PC-9 (cell line): ENCODE measurements around the gene NCAPH2. TPM values are rescaled to one million over a fixed set of nuclear protein-coding genes. Genes with fewer than 3 reads are reported as not detected.

Source experiments
- BruUV-seq: library from RNA; stranded (reverse); fragments of 400-500 nt; replicated peaks from 2 replicates; lab custom pipeline; 2021; lab: Mats Ljungman, UMichigan
- CTCF ChIA-PET: fragments of 300-600 bp; sonication (Branson Sonifier 250); formaldehyde crosslinking; loops from one replicate; lab custom pipeline; 2022; ENCODE audit warnings: antibody characterized with exemption; lab: Charles Lee
- POLR2A ChIA-PET: fragments of 300-600 bp; sonication (Branson Sonifier 250); formaldehyde crosslinking; loops from one replicate; lab custom pipeline; 2022; ENCODE audit warnings: antibody characterized with exemption; ENCODE audit not compliant: unreplicated experiment; lab: Charles Lee
- DNase-seq, 2 experiments: peaks; one replicate each; pipeline versions ENCODE4 v3.0.0 to v3.0.0-alpha.2; 2015 to 2022; ENCODE audit warnings: mixed read lengths in 1 of 2
- H2AFZ ChIP-seq: fragments of 200-600 bp; sonication (generic); 2 replicates; pipeline ENCODE4 v1.8.1; 2017; ENCODE audit warnings: antibody characterized with exemption
- H3F3A ChIP-seq: fragments of 200-600 bp; sonication (generic); 2 replicates; pipeline ENCODE4 v1.8.1; 2017; ENCODE audit warnings: antibody characterized with exemption, mild to moderate bottlenecking, low read depth; ENCODE audit not compliant: insufficient read depth
- H3K27ac ChIP-seq: fragments of 200-600 bp; sonication (generic); 2 replicates; pipeline ENCODE4 v1.6.1; 2016; ENCODE audit warnings: mixed run types
- H3K27me3 ChIP-seq: fragments of 200-600 bp; sonication (generic); 2 replicates; pipeline ENCODE4 v1.6.1; 2016; ENCODE audit warnings: low read depth, mixed run types; ENCODE audit not compliant: insufficient read depth
- H3K36me3 ChIP-seq: fragments of 200-600 bp; sonication (generic); 2 replicates; pipeline ENCODE4 v1.6.1; 2016; ENCODE audit warnings: low read depth, mixed run types
- H3K4me1 ChIP-seq: fragments of 200-600 bp; sonication (generic); replicated peaks from 2 replicates; pipeline ENCODE4 v1.6.1; 2016; ENCODE audit warnings: mixed run types; ENCODE audit not compliant: insufficient read depth
- H3K4me2 ChIP-seq: fragments of 200-600 bp; sonication (generic); 2 replicates; pipeline ENCODE4 v1.6.1; 2017; ENCODE audit warnings: mixed run types
- H3K4me3 ChIP-seq: fragments of 200-600 bp; sonication (generic); 2 replicates; pipeline ENCODE4 v1.6.1; 2016; ENCODE audit warnings: mixed run types
- H3K79me2 ChIP-seq: fragments of 200-600 bp; sonication (generic); 2 replicates; pipeline ENCODE4 v1.6.1; 2017; ENCODE audit warnings: low read depth, mixed run types
- H3K9me2 ChIP-seq: fragments of 200-600 bp; sonication (generic); 2 replicates; pipeline ENCODE4 v1.8.1; 2017; ENCODE audit warnings: mild to moderate bottlenecking; ENCODE audit not compliant: insufficient read depth
- H3K9me3 ChIP-seq: fragments of 200-600 bp; sonication (generic); 2 replicates; pipeline ENCODE4 v1.8.1; 2016; ENCODE audit warnings: low read depth; ENCODE audit not compliant: insufficient read depth
- H4K20me1 ChIP-seq: fragments of 200-600 bp; sonication (generic); 2 replicates; pipeline ENCODE4 v1.8.1; 2017; ENCODE audit not compliant: insufficient read depth
- EZH2 ChIP-seq: fragments of 200-600 bp; sonication (generic); IDR thresholded peaks from 2 replicates; pipeline ENCODE4 v1.8.0; 2017; ENCODE audit warnings: antibody characterized with exemption, low read depth
- intact Hi-C: fragments of 100-400 bp; cut with micrococcal nuclease; formaldehyde crosslinking; loops from one replicate; pipeline ENCODE4 v1.10.0; 2022; ENCODE audit not compliant: unreplicated experiment
- total RNA-seq: library from RNA; stranded (reverse); gene quantifications from 2 replicates; pipeline ENCODE4 v1.2.3, GENCODE V29; 2021
- TF ChIP-seq, protein P1 (sequence below): fragments of 200-600 bp; sonication (generic); conservative IDR thresholded peaks from 2 replicates; pipeline ENCODE4 v1.6.1; 2017; ENCODE audit warnings: mixed run types, antibody characterized with exemption, mild to moderate bottlenecking, moderate library complexity

Gene NCAPH2
- total RNA-seq, 1 experiment from 2014 or later: 58.8 TPM

GRCh38 chr22:50548921-50549790 lies 41.1 kb downstream of the NCAPH2 start:
- no peak overlapping the region for H2AFZ ChIP-seq
- H3K9me3 ChIP-seq: no peaks in the 10 kb centered on the region
- H3K36me3 ChIP-seq: no peaks in the 10 kb centered on the region
- intact Hi-C loops: no loop called here
- H3K9me2 ChIP-seq: no peaks in the 10 kb centered on the region
- no TSS peak for BruUV-seq
- no peak overlapping the region for H3K27ac ChIP-seq
- DNase-seq: no peak
- POLR2A ChIA-PET: no interaction called here
- H3K27me3 ChIP-seq: no peaks in the 10 kb centered on the region
- peaks cover 23% of the 10 kb centered on the region for H3K4me1 ChIP-seq
- TF ChIP-seq EZH2: no peak
- TF ChIP-seq, protein P1, sequence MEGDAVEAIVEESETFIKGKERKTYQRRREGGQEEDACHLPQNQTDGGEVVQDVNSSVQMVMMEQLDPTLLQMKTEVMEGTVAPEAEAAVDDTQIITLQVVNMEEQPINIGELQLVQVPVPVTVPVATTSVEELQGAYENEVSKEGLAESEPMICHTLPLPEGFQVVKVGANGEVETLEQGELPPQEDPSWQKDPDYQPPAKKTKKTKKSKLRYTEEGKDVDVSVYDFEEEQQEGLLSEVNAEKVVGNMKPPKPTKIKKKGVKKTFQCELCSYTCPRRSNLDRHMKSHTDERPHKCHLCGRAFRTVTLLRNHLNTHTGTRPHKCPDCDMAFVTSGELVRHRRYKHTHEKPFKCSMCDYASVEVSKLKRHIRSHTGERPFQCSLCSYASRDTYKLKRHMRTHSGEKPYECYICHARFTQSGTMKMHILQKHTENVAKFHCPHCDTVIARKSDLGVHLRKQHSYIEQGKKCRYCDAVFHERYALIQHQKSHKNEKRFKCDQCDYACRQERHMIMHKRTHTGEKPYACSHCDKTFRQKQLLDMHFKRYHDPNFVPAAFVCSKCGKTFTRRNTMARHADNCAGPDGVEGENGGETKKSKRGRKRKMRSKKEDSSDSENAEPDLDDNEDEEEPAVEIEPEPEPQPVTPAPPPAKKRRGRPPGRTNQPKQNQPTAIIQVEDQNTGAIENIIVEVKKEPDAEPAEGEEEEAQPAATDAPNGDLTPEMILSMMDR: no peak
- no peaks in the 10 kb centered on the region for H3K79me2 ChIP-seq
- CTCF ChIA-PET: no interaction called here
- no peaks in the 10 kb centered on the region for H4K20me1 ChIP-seq
- peaks cover 15% of the 10 kb centered on the region; the same call in 1 of the 2 replicates for H3F3A ChIP-seq
- H3K4me2 ChIP-seq: no peak overlapping the region
- no peak overlapping the region for H3K4me3 ChIP-seq

GRCh38 chr22:50550395-50550794 lies 42.4 kb downstream of the NCAPH2 start:
- H3K79me2 ChIP-seq: no peaks in the 10 kb centered on the region
- CTCF ChIA-PET: interaction anchor here (0.6 kb wide), 1 partner anchor 21 kb away, joined by 7 read pairs; no protein-coding TSS in a partner anchor
- H3F3A ChIP-seq: peaks cover 3% of the 10 kb centered on the region; the same call in 1 of the 2 replicates
- no peak for DNase-seq
- H3K9me2 ChIP-seq: no peaks in the 10 kb centered on the region
- no peak overlapping the region for H3K27ac ChIP-seq
- H3K4me3 ChIP-seq: no peak overlapping the region
- TF ChIP-seq EZH2: no peak
- TF ChIP-seq, protein P1: no peak
- no peaks in the 10 kb centered on the region for H4K20me1 ChIP-seq
- POLR2A ChIA-PET: no interaction called here
- no peak overlapping the region for H3K4me2 ChIP-seq
- no peaks in the 10 kb centered on the region for H3K36me3 ChIP-seq
- H3K27me3 ChIP-seq: no peaks in the 10 kb centered on the region
- BruUV-seq: no TSS peak
- H2AFZ ChIP-seq: no peak overlapping the region
- H3K4me1 ChIP-seq: peaks cover 11% of the 10 kb centered on the region
- H3K9me3 ChIP-seq: no peaks in the 10 kb centered on the region
- intact Hi-C loops: no loop called here

DNA sequence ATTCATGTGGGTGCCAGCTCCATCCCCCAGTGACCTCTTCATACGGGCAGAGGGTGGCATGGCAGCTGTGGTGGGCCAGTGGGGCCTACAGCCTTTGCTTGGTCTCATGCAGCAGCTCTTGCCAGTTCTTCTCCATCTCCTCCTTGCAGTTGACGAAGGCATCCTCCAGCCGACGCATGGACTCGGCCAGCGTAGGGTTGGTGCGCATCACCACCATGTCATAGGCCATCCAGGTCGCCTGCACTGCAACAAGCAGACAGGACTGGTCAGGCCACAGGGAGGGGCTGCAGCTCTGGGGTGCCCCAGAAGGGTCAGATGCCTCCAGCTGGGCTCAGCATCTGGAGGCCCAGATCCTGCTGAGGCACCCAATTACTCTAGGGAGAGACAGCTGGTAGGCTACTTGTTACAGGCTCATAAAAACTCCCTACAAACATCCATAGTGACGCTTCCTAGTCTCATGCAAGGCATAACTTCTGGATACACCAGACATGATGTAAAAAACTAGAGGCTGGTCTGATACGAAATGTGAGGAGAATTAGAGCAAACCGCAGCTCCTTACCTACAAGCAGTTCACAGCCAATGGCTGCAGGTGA lies 43.2 kb downstream of the NCAPH2 start:
- no peak overlapping the region for H3K4me2 ChIP-seq
- no peaks in the 10 kb centered on the region for H3F3A ChIP-seq
- no TSS peak for BruUV-seq
- no peaks in the 10 kb centered on the region for H3K9me3 ChIP-seq
- H2AFZ ChIP-seq: no peak overlapping the region
- H3K27me3 ChIP-seq: no peaks in the 10 kb centered on the region
- H3K4me1 ChIP-seq: peaks cover 2% of the 10 kb centered on the region; the same call in 1 of the 2 replicates
- no peak for TF ChIP-seq EZH2
- TF ChIP-seq, protein P1: no peak
- no peaks in the 10 kb centered on the region for H3K36me3 ChIP-seq
- H4K20me1 ChIP-seq: no peaks in the 10 kb centered on the region
- DNase-seq: no peak
- POLR2A ChIA-PET: interaction anchor here (0.6 kb wide), 1 partner anchor 12 kb away, joined by 5 read pairs; no protein-coding TSS in a partner anchor
- H3K9me2 ChIP-seq: no peaks in the 10 kb centered on the region
- H3K27ac ChIP-seq: no peak overlapping the region
- CTCF ChIA-PET: interaction anchor here (0.6 kb wide), 1 partner anchor 22 kb away, joined by 7 read pairs; no protein-coding TSS in a partner anchor
- H3K79me2 ChIP-seq: no peaks in the 10 kb centered on the region
- intact Hi-C loops: no loop called here
- H3K4me3 ChIP-seq: no peak overlapping the region
